Measurements from ENCODE around the gene KCNA3.

Gene KCNA3

GRCh38 chr1:110637475-110637874 is 37.3 kb downstream of the KCNA3 start:
- FAIRE-seq = no peak

GRCh38 chr1:110636149-110636935 is 38.4 kb downstream of the KCNA3 start:
- no peak for FAIRE-seq

GRCh38 chr1:110635434-110635833 is 39.3 kb downstream of the KCNA3 start:
- no peak for FAIRE-seq

GRCh38 chr1:110634455-110635311 is 40.1 kb downstream of the KCNA3 start:
- FAIRE-seq = no peak

- FAIRE-seq = no peak
Measured at GRCh38 chr1:110634086-110634454, 40.7 kb downstream of the KCNA3 start.

- FAIRE-seq = no peak
Measured at GRCh38 chr1:110633646-110634030, 41.1 kb downstream of the KCNA3 start.

GRCh38 chr1:110631836-110632620 is 42.7 kb downstream of the KCNA3 start:
- no peak for FAIRE-seq

GRCh38 chr1:110630839-110631663 is 43.7 kb downstream of the KCNA3 start:
- FAIRE-seq = no peak

- no peak for FAIRE-seq
Measured at GRCh38 chr1:110628323-110629105, 46.2 kb downstream of the KCNA3 start.

- no peak for FAIRE-seq
Measured at GRCh38 chr1:110627764-110628163, 47.0 kb downstream of the KCNA3 start.

- no peak for FAIRE-seq
Measured at GRCh38 chr1:110626889-110627288, 47.9 kb downstream of the KCNA3 start.
